Spleen (tissue), 7 donors: ENCODE data around the gene NELFCD.

Experiments
- CTCF ChIP-seq, 11 experiments: fragments of 200-600 bp in 7 of 11; fragments of 450-650 bp in 4 of 11; sonication (generic) in 4 of 11; IDR thresholded peaks in 8 of 11; conservative IDR thresholded peaks in 3 of 11; 1 replicate in 7 of 11; 2 replicates in 4 of 11; pipeline versions ENCODE4 v1.4.0 to v1.8.0; 2016 to 2021; ENCODE audit warnings: antibody characterized with exemption in 11 of 11, inconsistent platforms in 4 of 11, mild to moderate bottlenecking in 1 of 11
- POLR2A ChIP-seq, 3 donors: fragments of 450-650 bp; IDR thresholded peaks; one replicate each; pipeline ENCODE4 v1.5.1; 2017; ENCODE audit warnings: antibody characterized with exemption in 3 of 3, mild to moderate bottlenecking in 1 of 3
- POLR2AphosphoS5 ChIP-seq, 3 donors: sonication (generic); formaldehyde crosslinking; IDR thresholded peaks; one replicate each; pipeline ENCODE4 v1.5.1; 2017; ENCODE audit warnings: antibody characterized with exemption in 3 of 3
- donor health status: DM: no; HTN: no; CAD: no; lungs with moderate emphysema.
- donor health status: DM: no; HTN: no; CAD: no.
- donor health status: DM: no; HTN: no; CAD: no.

DNA sequence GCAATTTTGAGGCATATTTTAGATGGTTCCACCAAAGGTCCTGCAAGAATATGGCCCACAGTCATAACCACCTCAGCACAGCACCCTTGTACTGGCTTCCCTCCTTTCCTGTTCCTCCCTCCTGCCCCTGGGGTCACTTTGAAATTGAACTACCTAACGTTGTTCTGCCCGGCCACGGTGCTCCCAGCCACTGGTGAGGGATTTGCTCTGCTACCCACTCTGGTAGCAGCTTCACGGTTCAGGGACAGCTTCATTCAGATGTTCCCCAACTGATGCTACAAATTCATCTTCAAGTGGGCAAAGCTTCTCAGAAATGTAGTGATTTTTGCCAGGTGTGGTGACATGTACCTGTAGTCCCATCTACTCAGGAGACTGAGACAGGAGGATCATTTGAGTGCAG is 7.9 kb upstream of the NELFCD start:
- TF ChIP-seq POLR2A (IDR thresholded peaks at IDR 0.05) = no peak
- TF ChIP-seq CTCF (IDR thresholded peaks at IDR 0.05 in 8 of 11, conservative IDR thresholded peaks at IDR 0.05 in 3 of 11) = no peak
- no peak for TF ChIP-seq POLR2AphosphoS5 (IDR thresholded peaks at IDR 0.05)
